ENCODE data around the gene DEDD2.
A peak's percentile ranks its signal among the peaks of the same experiment; 100 is the strongest.

DEDD2 gene

GRCh38 chr19:42198676-42199439 is 18.6 kb downstream of the DEDD2 start:
- DNase-seq: peak in 1 of 2 experiments; percentile 35

GRCh38 chr19:42197375-42197817 is 20.1 kb downstream of the DEDD2 start:
- DNase-seq: peak; percentile 35 to 37

- DNase-seq: no peak
These were observed 21.2 kb downstream of the DEDD2 start for GRCh38 chr19:42196011-42197001.

GRCh38 chr19:42193706-42194105 is 23.8 kb downstream of the DEDD2 start:
- no peak for DNase-seq

GRCh38 chr19:42193294-42193693 is 24.2 kb downstream of the DEDD2 start:
- no peak for DNase-seq

GRCh38 chr19:42191855-42192254 is 25.6 kb downstream of the DEDD2 start:
- no peak for DNase-seq

- no peak for DNase-seq
These were observed 26.1 kb downstream of the DEDD2 start for GRCh38 chr19:42191330-42191729.

- no peak for DNase-seq
These were observed 28.3 kb downstream of the DEDD2 start for GRCh38 chr19:42189133-42189532.

GRCh38 chr19:42188665-42189064 is 28.8 kb downstream of the DEDD2 start:
- DNase-seq: no peak

- peak; percentile 72 to 75 for DNase-seq
These were observed 32.2 kb downstream of the DEDD2 start for GRCh38 chr19:42185277-42185676.

GRCh38 chr19:42184401-42184861 is 33.0 kb downstream of the DEDD2 start:
- peak; percentile 28 to 66 for DNase-seq

- DNase-seq: peak in 1 of 2 experiments; percentile 19
These were observed 38.4 kb downstream of the DEDD2 start for GRCh38 chr19:42178791-42179674.

GRCh38 chr19:42177686-42178019 is 39.8 kb downstream of the DEDD2 start:
- DNase-seq: no peak

- DNase-seq: peak; percentile 57 to 67
These were observed 40.3 kb downstream of the DEDD2 start for GRCh38 chr19:42176990-42177685.

- peak in 1 of 2 experiments; percentile 67 for DNase-seq
These were observed 40.9 kb downstream of the DEDD2 start for GRCh38 chr19:42176649-42176989.

GRCh38 chr19:42175952-42176648 is 41.4 kb downstream of the DEDD2 start:
- no peak for DNase-seq

GRCh38 chr19:42174958-42175734 is 42.3 kb downstream of the DEDD2 start:
- DNase-seq: no peak

- no peak for DNase-seq
These were observed 43.3 kb downstream of the DEDD2 start for GRCh38 chr19:42174188-42174587.

- no peak for DNase-seq
These were observed 43.8 kb downstream of the DEDD2 start for GRCh38 chr19:42173695-42174094.

GRCh38 chr19:42172261-42172660 is 45.2 kb downstream of the DEDD2 start:
- DNase-seq: no peak

- no peak for DNase-seq
These were observed 46.8 kb downstream of the DEDD2 start for GRCh38 chr19:42170715-42171114.

Data from Kasumi-1 (cell line).